ENCODE results near the gene LRP1-AS. TPM values are rescaled to one million over a fixed set of nuclear protein-coding genes. Genes with fewer than 3 reads are reported as not detected.

The LRP1-AS gene
- total RNA-seq, 1 experiment from 2014 or later, result not detected

DNA sequence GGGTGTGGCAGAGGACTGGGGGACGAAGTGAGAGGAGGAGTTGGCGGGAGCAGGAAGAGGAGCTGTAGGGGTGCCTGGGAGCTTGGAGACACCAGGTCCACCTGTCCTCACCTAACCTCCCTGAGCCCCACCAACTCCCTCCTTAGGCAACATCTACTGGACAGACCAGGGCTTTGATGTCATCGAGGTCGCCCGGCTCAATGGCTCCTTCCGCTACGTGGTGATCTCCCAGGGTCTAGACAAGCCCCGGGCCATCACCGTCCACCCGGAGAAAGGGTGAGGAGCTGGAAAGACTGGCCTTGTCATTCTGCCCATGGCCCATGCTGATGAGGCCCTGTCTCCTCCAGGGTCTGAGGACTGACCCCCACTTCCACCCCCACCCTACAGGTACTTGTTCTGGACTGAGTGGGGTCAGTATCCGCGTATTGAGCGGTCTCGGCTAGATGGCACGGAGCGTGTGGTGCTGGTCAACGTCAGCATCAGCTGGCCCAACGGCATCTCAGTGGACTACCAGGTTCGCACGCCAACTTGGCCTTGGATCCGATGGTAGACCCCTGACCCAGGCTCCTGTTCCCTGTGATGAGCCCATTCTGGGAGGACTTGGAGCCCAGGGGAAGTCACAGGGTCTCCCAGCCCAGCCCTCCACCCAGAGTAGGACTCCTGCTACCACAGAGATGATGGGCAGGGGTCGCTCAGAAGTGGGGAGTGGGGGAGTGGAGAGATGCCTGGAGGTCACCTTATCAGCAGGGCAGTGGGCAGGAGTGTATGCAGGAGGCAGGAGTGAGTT is 36.7 kb upstream of the LRP1-AS start:
- Histone ChIP-seq H3K36me3 (peaks cover 80% of the 10 kb centered on the region), H3K9me3 (no peaks in the 10 kb centered on the region), H3K27me3 (no peaks in the 10 kb centered on the region), H3K4me3 (no peak overlapping the region)
- DNase-seq, result no peak

GRCh38 chr12:57182918-57183575 is 35.6 kb upstream of the LRP1-AS start:
- DNase-seq, result peak; percentile 63
- Histone ChIP-seq H3K36me3 (peaks cover 82% of the 10 kb centered on the region), H3K4me3 (no peak overlapping the region), H3K9me3 (no peaks in the 10 kb centered on the region), H3K27me3 (no peaks in the 10 kb centered on the region)

DNA sequence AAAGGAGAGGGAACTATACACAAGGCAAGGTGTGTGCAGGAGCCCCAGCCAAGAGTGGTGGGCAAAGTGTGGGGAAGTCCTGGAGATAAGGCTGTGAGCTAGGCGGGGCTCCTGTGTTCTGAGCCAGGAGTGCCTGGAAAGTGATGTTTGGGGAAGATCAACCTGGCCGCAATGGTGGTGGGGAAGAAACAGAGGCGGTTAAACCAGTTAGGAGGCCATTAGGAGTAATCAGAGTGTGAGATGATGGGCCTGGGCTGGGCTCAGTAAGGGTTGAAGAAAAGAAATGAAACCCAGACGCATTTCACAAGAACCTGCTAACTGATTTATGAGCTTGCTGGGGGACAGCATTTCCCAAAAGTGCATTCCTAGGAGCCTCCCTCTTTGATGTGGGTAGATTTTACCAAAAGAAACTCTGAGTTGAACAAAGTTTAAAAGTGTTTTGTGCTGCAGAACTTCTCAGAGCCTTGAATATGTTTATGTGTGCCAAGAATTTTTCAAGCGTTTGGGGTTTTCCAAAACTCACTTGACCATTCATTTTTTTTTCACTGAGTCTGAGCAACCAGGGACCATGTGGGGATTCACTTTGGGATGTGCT is 34.2 kb upstream of the LRP1-AS start:
- Histone ChIP-seq H3K36me3 (peaks cover 78% of the 10 kb centered on the region), H3K9me3 (no peaks in the 10 kb centered on the region), H3K4me3 (no peak overlapping the region), H3K27me3 (no peaks in the 10 kb centered on the region)
- no peak for DNase-seq

DNA sequence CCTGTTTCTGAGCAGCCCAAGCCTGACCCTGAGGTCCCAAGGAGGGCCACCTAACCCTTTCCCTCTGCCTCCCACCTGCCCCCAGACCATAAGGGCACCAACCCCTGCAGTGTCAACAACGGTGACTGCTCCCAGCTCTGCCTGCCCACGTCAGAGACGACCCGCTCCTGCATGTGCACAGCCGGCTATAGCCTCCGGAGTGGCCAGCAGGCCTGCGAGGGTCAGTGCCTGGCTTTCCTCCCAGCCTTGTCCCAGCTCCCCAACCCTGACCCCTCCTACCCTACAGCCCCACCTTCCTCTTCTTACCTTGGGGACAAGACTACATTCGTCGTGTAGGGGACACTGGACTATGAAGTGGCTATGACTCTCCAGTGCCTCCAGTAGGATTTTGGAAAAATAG is 33.7 kb upstream of the LRP1-AS start:
- Histone ChIP-seq H3K36me3 (peaks cover 78% of the 10 kb centered on the region), H3K9me3 (no peaks in the 10 kb centered on the region), H3K27me3 (no peaks in the 10 kb centered on the region)

GRCh38 chr12:57180321-57180989 is 33.0 kb upstream of the LRP1-AS start:
- DNase-seq, result no peak
- no peaks in the 10 kb centered on the region for H3K9me3 ChIP-seq
- H3K36me3 ChIP-seq, result peaks cover 81% of the 10 kb centered on the region
- no peaks in the 10 kb centered on the region for H3K27me3 ChIP-seq
- no peak overlapping the region for H3K4me3 ChIP-seq

More for the DNA sequence above, 33.7 kb upstream of the LRP1-AS start:
- DNase-seq, result no peak
- no peak overlapping the region for H3K4me3 ChIP-seq

DNA sequence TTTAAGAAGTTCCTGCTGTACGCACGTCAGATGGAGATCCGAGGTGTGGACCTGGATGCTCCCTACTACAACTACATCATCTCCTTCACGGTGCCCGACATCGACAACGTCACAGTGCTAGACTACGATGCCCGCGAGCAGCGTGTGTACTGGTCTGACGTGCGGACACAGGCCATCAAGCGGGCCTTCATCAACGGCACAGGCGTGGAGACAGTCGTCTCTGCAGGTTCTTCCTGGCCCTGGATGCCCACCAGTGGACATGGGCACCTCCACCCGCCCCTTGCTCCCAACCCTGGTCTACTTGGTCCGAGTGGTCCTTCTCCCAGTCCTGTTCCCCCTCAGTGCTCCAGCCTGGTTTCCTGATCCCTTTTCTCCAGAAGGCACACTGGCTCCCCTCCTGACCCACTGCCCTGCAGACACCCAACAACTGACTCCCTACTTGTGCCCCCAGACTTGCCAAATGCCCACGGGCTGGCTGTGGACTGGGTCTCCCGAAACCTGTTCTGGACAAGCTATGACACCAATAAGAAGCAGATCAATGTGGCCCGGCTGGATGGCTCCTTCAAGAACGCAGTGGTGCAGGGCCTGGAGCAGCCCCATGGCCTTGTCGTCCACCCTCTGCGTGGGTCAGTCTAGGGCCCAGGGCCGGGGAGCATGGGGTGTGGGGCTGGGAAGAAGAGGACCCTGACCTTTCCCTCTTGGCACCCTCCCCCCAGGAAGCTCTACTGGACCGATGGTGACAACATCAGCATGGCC is 32.1 kb upstream of the LRP1-AS start:
- DNase-seq, result no peak

GRCh38 chr12:57178213-57178612 is 30.8 kb upstream of the LRP1-AS start:
- DNase-seq, result no peak
- H3K4me3 ChIP-seq, result no peak overlapping the region
- no peaks in the 10 kb centered on the region for H3K9me3 ChIP-seq
- peaks cover 71% of the 10 kb centered on the region for H3K36me3 ChIP-seq
- no peaks in the 10 kb centered on the region for H3K27me3 ChIP-seq

More for the DNA sequence above, 32.1 kb upstream of the LRP1-AS start:
- H3K36me3 ChIP-seq, result peaks cover 72% of the 10 kb centered on the region
- no peaks in the 10 kb centered on the region for H3K27me3 ChIP-seq
- no peak overlapping the region for H3K4me3 ChIP-seq
- H3K9me3 ChIP-seq, result no peaks in the 10 kb centered on the region

GRCh38 chr12:57177354-57177753 is 29.9 kb upstream of the LRP1-AS start:
- Histone ChIP-seq H3K27me3 (no peaks in the 10 kb centered on the region), H3K9me3 (no peaks in the 10 kb centered on the region), H3K4me3 (no peak overlapping the region), H3K36me3 (peaks cover 70% of the 10 kb centered on the region)
- DNase-seq, result no peak

DNA sequence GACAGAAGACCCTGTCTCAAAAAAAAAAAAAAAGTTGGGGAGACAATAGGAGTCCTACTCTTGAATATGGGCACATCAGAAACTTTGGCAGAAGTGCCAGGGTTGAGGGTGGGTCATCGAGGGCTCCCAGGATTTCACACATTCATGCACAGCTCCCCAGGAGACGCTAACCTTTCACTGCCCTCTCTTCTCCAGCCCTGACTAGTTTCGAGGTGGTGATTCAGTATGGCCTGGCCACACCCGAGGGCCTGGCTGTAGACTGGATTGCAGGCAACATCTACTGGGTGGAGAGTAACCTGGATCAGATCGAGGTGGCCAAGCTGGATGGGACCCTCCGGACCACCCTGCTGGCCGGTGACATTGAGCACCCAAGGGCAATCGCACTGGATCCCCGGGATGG is 29.4 kb upstream of the LRP1-AS start:
- H3K4me3 ChIP-seq, result no peak overlapping the region
- H3K27me3 ChIP-seq, result no peaks in the 10 kb centered on the region
- H3K9me3 ChIP-seq, result no peaks in the 10 kb centered on the region
- peak; percentile 30 for DNase-seq
- H3K36me3 ChIP-seq, result peaks cover 72% of the 10 kb centered on the region

DNA sequence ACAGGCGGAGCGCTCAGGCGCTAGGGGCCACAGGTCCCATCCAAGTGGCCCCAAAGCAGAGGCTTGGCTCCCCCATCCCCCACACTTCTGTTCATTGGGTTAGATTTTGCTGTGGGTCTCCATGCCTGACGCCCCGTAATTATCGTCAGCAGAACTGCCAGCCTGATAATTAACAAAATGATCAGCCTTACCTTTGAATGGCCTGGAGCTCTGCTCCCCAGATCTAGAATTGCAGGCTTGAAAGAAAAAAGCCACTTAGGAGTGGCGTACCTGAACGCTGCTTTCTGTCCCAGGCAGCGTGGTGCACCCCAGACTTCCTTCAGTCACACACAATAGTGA is 28.7 kb upstream of the LRP1-AS start:
- no peak for DNase-seq
- Histone ChIP-seq H3K9me3 (no peaks in the 10 kb centered on the region), H3K36me3 (peaks cover 68% of the 10 kb centered on the region), H3K4me3 (no peak overlapping the region), H3K27me3 (no peaks in the 10 kb centered on the region)

DNA sequence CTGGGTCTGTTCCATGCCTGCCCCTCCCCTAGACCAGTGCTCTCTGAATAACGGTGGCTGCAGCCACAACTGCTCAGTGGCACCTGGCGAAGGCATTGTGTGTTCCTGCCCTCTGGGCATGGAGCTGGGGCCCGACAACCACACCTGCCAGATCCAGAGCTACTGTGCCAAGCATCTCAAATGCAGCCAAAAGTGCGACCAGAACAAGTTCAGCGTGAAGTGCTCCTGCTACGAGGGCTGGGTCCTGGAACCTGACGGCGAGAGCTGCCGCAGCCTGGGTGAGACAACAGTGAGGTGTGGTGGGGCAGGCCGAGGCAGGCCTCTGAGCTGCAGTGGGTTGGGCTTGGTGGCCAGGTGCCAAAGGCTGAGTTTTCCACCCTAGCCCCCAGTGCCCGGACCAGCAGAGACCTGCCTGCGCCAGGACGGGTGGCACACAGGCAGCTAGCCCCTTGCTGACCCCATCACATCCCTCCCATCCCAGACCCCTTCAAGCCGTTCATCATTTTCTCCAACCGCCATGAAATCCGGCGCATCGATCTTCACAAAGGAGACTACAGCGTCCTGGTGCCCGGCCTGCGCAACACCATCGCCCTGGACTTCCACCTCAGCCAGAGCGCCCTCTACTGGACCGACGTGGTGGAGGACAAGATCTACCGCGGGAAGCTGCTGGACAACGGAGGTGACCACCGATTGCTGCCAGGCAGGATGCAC is 28.2 kb upstream of the LRP1-AS start:
- H3K27me3 ChIP-seq, result no peaks in the 10 kb centered on the region
- peak; percentile 40 for DNase-seq
- no peaks in the 10 kb centered on the region for H3K9me3 ChIP-seq
- no peak overlapping the region for H3K4me3 ChIP-seq
- H3K36me3 ChIP-seq, result peaks cover 69% of the 10 kb centered on the region

- Histone ChIP-seq H3K4me3 (no peak overlapping the region), H3K9me3 (no peaks in the 10 kb centered on the region), H3K36me3 (peaks cover 63% of the 10 kb centered on the region), H3K27me3 (no peaks in the 10 kb centered on the region)
- DNase-seq, result no peak
Measured at GRCh38 chr12:57173683-57174082, 26.3 kb upstream of the LRP1-AS start.

- peak; percentile 33 for DNase-seq
- H3K27me3 ChIP-seq, result no peaks in the 10 kb centered on the region
- H3K4me3 ChIP-seq, result no peak overlapping the region
- H3K36me3 ChIP-seq, result peaks cover 67% of the 10 kb centered on the region
- no peaks in the 10 kb centered on the region for H3K9me3 ChIP-seq
Measured at GRCh38 chr12:57173089-57173488, 25.7 kb upstream of the LRP1-AS start.

DNA sequence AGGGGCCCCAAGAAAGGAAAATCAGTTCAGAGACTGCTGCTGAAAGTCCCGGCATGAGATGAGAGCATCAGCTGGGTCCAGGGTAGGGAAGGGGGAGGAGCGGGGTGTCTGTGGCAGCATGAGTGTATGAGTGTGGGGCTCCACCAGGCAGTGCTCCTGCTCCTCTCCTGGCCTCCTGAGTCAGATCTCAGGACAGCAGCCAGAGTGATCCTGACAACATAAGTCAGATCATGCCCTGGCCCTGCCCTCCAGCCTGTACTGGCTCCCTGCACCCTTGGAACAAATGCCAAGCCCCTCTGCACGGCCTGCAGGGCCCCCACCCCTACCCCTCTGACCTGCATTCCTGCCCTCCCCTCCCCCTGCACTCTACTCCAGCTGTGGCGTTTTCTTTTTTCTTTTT is 24.2 kb upstream of the LRP1-AS start:
- peak; percentile 53 for DNase-seq
- H3K36me3 ChIP-seq, result peaks cover 70% of the 10 kb centered on the region
- no peaks in the 10 kb centered on the region for H3K9me3 ChIP-seq

GRCh38 chr12:57170927-57171326 is 23.5 kb upstream of the LRP1-AS start:
- Histone ChIP-seq H3K36me3 (peaks cover 70% of the 10 kb centered on the region), H3K27me3 (no peaks in the 10 kb centered on the region), H3K9me3 (no peaks in the 10 kb centered on the region), H3K4me3 (no peak overlapping the region)
- DNase-seq, result no peak

More for the DNA sequence above, 24.2 kb upstream of the LRP1-AS start:
- no peaks in the 10 kb centered on the region for H3K27me3 ChIP-seq
- no peak overlapping the region for H3K4me3 ChIP-seq

- no peak for DNase-seq
- Histone ChIP-seq H3K4me3 (no peak overlapping the region), H3K9me3 (no peaks in the 10 kb centered on the region), H3K36me3 (peaks cover 72% of the 10 kb centered on the region), H3K27me3 (no peaks in the 10 kb centered on the region)
Measured at GRCh38 chr12:57170408-57170807, 23.0 kb upstream of the LRP1-AS start.

Measured in MG63 (cell line).